A673 (cell line): ENCODE measurements around the gene FTO. TPM values are rescaled to one million over a fixed set of nuclear protein-coding genes. Genes with fewer than 3 reads are reported as not detected.

Source experiments
- BruUV-seq: library from RNA; stranded (reverse); fragments of 400-500 nt; replicated peaks from 2 replicates; lab custom pipeline; 2021; lab: Mats Ljungman, UMichigan
- CTCF ChIA-PET: fragments of 300-600 bp; sonication (Branson Sonifier 250); formaldehyde crosslinking; loops from one replicate; lab custom pipeline; 2022; ENCODE audit warnings: antibody characterized with exemption; lab: Charles Lee
- POLR2A ChIA-PET: fragments of 300-600 bp; sonication (Branson Sonifier 250); formaldehyde crosslinking; loops from one replicate; lab custom pipeline; 2022; ENCODE audit warnings: antibody characterized with exemption; ENCODE audit not compliant: low non-redundant PET; lab: Charles Lee
- DNase-seq: peaks from one replicate; pipeline ENCODE4 v3.0.0-alpha.2; 2015; ENCODE audit warnings: low spot score
- H3K27ac ChIP-seq: fragments of 200-600 bp; sonication (generic); 2 replicates; pipeline ENCODE4 v1.5.1; 2016; ENCODE audit warnings: mixed run types, low read depth, mild to moderate bottlenecking, mixed read lengths, antibody characterized with exemption, low read length; ENCODE audit not compliant: poor library complexity, severe bottlenecking
- H3K27me3 ChIP-seq: fragments of 200-600 bp; sonication (generic); replicated peaks from 2 replicates; pipeline ENCODE4 v1.6.1; 2017; ENCODE audit warnings: mixed run types, low read depth, mild to moderate bottlenecking, mixed read lengths, antibody characterized with exemption, low read length; ENCODE audit not compliant: insufficient read depth, poor library complexity
- H3K36me3 ChIP-seq: fragments of 200-600 bp; sonication (generic); 2 replicates; pipeline ENCODE4 v1.6.1; 2016; ENCODE audit warnings: mixed run types, mild to moderate bottlenecking, mixed read lengths, antibody characterized with exemption, low read length; ENCODE audit not compliant: insufficient read depth, poor library complexity, severe bottlenecking
- H3K4me1 ChIP-seq: fragments of 200-600 bp; sonication (generic); 2 replicates; pipeline ENCODE4 v1.6.1; 2017; ENCODE audit warnings: mixed run types, mild to moderate bottlenecking, mixed read lengths, antibody characterized with exemption, low read length; ENCODE audit not compliant: insufficient read depth, poor library complexity, severe bottlenecking
- H3K4me3 ChIP-seq: fragments of 200-600 bp; sonication (generic); 2 replicates; pipeline ENCODE4 v1.5.1; 2016; ENCODE audit warnings: low read depth, mixed run types, mild to moderate bottlenecking, mixed read lengths, low read length; ENCODE audit not compliant: poor library complexity, severe bottlenecking
- H3K9me3 ChIP-seq: fragments of 200-600 bp; sonication (generic); 2 replicates; pipeline ENCODE4 v1.6.1; 2016; ENCODE audit warnings: mixed run types, low read depth, mild to moderate bottlenecking, mixed read lengths, antibody characterized with exemption, low read length; ENCODE audit not compliant: poor library complexity, severe bottlenecking
- EZH2 ChIP-seq: fragments of 200-600 bp; sonication (generic); IDR thresholded peaks from 2 replicates; pipeline ENCODE4 v1.6.1; 2017; ENCODE audit warnings: borderline replicate concordance, low read depth, mild to moderate bottlenecking, mixed read lengths, antibody characterized with exemption, low read length; ENCODE audit not compliant: poor library complexity, severe bottlenecking
- intact Hi-C: fragments of 100-400 bp; cut with micrococcal nuclease; formaldehyde crosslinking; loops from one replicate; pipeline ENCODE4 v1.10.0; 2022; ENCODE audit not compliant: unreplicated experiment
- total RNA-seq: library from RNA; stranded (reverse); gene quantifications from 2 replicates; pipeline ENCODE4 v1.2.3, GENCODE V29; 2021
- TF ChIP-seq, protein P1 (sequence below): fragments of 300-800, 200-600 bp; sonication (generic); conservative IDR thresholded peaks from 2 replicates; pipeline ENCODE4 v1.5.1; 2017; ENCODE audit warnings: low read depth, mild to moderate bottlenecking, antibody characterized with exemption, low read length, moderate library complexity, mixed read lengths

FTO gene
- total RNA-seq, 1 experiment from 2014 or later, result 73.4 TPM

DNA sequence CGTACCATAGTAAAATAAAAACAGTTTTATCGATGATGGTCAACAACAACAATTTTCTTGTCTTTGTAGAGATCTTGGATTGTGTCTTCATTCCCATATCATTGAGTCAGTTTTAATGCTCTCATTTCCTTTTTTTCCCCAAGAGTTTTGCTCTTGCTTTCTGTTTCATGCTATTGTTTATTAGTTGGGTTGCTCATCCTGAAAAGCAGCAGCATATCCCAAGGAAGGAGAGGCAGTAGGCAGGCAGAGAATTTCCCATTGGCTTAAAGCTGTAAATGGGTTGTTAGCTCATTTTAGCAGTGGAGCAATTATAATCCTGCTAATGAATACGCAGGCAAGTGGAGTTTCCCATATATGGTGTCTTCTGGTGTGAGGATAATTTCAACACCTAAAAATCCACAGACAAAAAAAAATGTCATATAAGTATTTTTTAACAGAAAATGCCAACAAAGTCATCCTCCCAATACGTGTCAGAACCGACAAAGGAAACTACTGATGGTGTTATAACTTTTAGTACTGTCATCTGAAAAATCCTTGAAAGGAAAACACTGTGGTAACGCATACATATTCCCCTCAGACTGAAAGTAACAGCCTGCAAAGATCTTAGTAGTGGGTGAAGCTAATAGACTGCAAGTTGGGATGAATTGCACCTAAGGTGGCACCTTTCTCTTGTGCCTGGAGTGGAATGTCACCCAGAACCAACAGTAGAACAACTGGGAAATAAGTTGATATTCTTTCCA is 218.3 kb downstream of the FTO start:
- POLR2A ChIA-PET, result interaction anchor here (0.5 kb wide), 1 partner anchor 218 kb away, joined by 3 read pairs; the partner anchor contains the start of genes FTO and RPGRIP1L
- CTCF ChIA-PET, result no interaction called here
- TF ChIP-seq, protein P1, sequence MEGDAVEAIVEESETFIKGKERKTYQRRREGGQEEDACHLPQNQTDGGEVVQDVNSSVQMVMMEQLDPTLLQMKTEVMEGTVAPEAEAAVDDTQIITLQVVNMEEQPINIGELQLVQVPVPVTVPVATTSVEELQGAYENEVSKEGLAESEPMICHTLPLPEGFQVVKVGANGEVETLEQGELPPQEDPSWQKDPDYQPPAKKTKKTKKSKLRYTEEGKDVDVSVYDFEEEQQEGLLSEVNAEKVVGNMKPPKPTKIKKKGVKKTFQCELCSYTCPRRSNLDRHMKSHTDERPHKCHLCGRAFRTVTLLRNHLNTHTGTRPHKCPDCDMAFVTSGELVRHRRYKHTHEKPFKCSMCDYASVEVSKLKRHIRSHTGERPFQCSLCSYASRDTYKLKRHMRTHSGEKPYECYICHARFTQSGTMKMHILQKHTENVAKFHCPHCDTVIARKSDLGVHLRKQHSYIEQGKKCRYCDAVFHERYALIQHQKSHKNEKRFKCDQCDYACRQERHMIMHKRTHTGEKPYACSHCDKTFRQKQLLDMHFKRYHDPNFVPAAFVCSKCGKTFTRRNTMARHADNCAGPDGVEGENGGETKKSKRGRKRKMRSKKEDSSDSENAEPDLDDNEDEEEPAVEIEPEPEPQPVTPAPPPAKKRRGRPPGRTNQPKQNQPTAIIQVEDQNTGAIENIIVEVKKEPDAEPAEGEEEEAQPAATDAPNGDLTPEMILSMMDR, result no peak
- no peak for TF ChIP-seq EZH2
- H3K36me3 ChIP-seq, result no peaks in the 10 kb centered on the region
- H3K4me1 ChIP-seq, result peaks cover 37% of the 10 kb centered on the region
- no TSS peak for BruUV-seq
- H3K4me3 ChIP-seq, result no peak overlapping the region
- no peaks in the 10 kb centered on the region for H3K9me3 ChIP-seq
- no peak for DNase-seq
- H3K27me3 ChIP-seq, result no peaks in the 10 kb centered on the region
- H3K27ac ChIP-seq, result peak overlapping the region; percentile 76
- intact Hi-C loops, result no loop called here

DNA sequence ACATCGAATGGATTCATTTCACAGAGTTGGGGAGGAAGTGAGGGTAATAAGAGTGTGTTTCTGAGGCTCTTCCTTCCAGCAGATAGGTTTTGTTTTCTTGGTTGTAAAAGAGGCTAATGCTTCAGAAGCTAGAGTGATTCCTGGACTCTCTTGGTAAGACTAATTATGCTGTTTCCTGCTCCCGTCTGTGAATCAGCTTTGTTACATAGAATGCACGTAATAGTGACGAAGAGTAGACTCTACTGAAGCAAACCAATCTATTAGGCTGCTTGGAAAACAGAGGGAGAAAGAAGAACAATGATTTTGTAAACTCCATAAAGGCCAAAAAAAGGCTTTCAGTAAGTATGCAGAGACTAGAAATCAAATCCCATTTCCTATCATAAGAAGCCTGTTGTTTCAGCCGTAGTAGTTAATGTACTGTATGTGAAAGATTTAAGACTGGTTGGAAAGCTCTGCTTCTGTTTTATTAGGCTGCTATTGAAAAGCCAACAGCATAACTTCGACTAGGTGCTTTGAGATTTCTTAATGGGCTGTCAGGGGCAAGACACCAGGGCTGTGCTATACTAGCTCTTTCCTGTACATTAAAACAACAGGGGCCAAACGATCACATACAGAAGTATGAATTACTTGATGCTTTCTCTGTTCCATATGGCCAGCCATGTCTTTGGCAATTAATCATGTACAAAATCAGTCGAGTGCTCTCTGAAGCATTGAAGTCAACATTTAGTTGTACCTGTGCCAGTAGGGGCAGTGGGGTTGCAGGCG is 219.0 kb downstream of the FTO start:
- POLR2A ChIA-PET, result interaction anchor here (0.5 to 0.6 kb wide), 2 partner anchors 219 to 1066 kb away, joined by 3 to 5 read pairs; partner anchors contain the start of genes FTO and RPGRIP1L
- BruUV-seq, result no TSS peak
- intact Hi-C loops, result no loop called here

DNA sequence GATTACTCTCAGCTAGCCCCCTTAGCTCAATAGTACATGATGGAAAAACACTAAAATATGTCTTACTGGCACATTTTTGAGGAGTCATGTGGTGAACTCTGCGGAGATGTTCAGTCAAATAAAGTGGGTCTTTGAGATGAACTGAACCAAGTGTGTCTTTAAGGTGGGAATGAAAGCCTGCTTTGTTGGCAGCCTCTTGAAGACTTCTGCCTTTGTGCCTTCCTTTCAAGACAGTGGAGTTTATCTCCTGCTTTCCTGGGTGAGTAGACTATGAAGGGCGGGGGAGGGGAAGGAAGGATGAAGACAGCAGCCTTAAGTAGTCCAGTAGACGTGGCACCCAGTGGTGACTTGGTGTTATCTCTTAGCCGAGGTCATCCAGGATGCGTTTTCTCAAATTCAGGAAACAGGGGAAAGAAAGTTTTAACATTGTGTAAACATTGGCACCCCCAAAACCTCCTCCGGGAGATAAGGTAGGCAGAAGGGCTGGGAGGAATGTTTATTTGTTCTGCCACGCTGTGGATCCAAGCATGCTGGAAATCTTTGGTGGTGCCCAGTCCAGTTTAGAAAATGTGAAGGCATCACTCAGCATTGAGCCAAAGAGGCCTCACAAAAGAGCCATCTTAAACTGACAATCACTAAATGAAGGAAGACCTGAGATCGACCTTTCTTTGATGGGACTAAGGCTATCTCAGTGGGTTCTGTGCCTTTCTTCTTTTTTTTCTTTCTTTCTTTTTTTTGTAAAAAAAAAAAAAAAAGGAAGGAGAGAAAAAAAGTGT is 220.6 kb downstream of the FTO start:
- ChIA-PET POLR2A (no interaction called here), CTCF (interaction anchor here (0.8 kb wide), 1 partner anchor 1208 kb away, joined by 4 read pairs; no protein-coding TSS in a partner anchor)
- Histone ChIP-seq H3K27ac (no peak overlapping the region), H3K36me3 (no peaks in the 10 kb centered on the region), H3K9me3 (no peaks in the 10 kb centered on the region), H3K27me3 (no peaks in the 10 kb centered on the region), H3K4me1 (peaks cover 50% of the 10 kb centered on the region), H3K4me3 (no peak overlapping the region)
- intact Hi-C loops, result no loop called here
- TF ChIP-seq, protein P1, result no peak
- no peak for TF ChIP-seq EZH2
- BruUV-seq, result no TSS peak
- no peak for DNase-seq

More for the DNA sequence above, 219.0 kb downstream of the FTO start:
- Histone ChIP-seq H3K36me3 (no peaks in the 10 kb centered on the region), H3K4me1 (peaks cover 44% of the 10 kb centered on the region), H3K27me3 (no peaks in the 10 kb centered on the region), H3K4me3 (no peak overlapping the region), H3K27ac (peak overlapping the region; percentile 76), H3K9me3 (no peaks in the 10 kb centered on the region)
- DNase-seq, result peak; percentile 66
- CTCF ChIA-PET, result no interaction called here
- TF ChIP-seq, protein P1, result no peak
- TF ChIP-seq EZH2, result no peak
